H1 (cell line): ENCODE data around the gene ABCF2. TPM values are rescaled to one million over a fixed set of nuclear protein-coding genes. Genes with fewer than 3 reads are reported as not detected.

Source experiments
- CBX8 ChIP-seq: fragments of 300-800, 300-1000 bp; sonication (generic); IDR thresholded peaks from 2 replicates; pipeline ENCODE4 v1.7.1; 2016; ENCODE audit warnings: low read depth, low read length, borderline replicate concordance
- CTCF ChIP-seq, 3 experiments: IDR thresholded peaks; 1 replicate in 2 of 3; 2 replicates in 1 of 3; pipeline versions ENCODE4 v1.5.1 to v1.6.1; 2011; ENCODE audit warnings: low read length in 3 of 3, mild to moderate bottlenecking in 3 of 3, inconsistent platforms in 2 of 3, low read depth in 1 of 3, moderate library complexity in 1 of 3; ENCODE audit not compliant: insufficient read depth in 1 of 3; ENCODE audit errors: control extremely low read depth in 1 of 3
- polyA plus RNA-seq, 7 experiments: library from polyadenylated mRNA; depleted of rRNA in 3 of 7; stranded (reverse) in 5 of 7; unstranded in 2 of 7; fragments of >200 nt in 5 of 7; fragments of 200-250 nt in 2 of 7; gene quantifications; 1 replicate in 5 of 7; 2 replicates in 1 of 7; 4 replicates in 1 of 7; pipeline versions ENCODE4 v1.2.1 to v1.2.3, GENCODE V29; 2011 to 2013; ENCODE audit warnings: missing spikeins in 2 of 7, mixed read lengths in 2 of 7
- total RNA-seq: library from RNA; stranded (reverse); fragmentation: NEBNext Ultra II Directional; extraction: Animal tissue kit (Norgen Biotek cat#: 25700); gene quantifications from 2 replicates; pipeline ENCODE4 v1.2.1, GENCODE V29; 2021

The ABCF2 gene
- total and polyA plus RNA-seq, 2 of the 8 experiments (the other 6 are each of a cell fraction or from before 2014, with no cell fraction given) = 28.0 to 55.0 TPM

GRCh38 chr7:151218170-151218569, 8.8 kb downstream of the ABCF2 start (continued):
- TF ChIP-seq CTCF (IDR thresholded peaks at IDR 0.05; ENCODE audit: control extremely low read depth in 1 of 3, insufficient read depth in 1 of 3, low read depth in 1 of 3, low read length in 3 of 3) = no peak
- TF ChIP-seq CBX8 = no peak
